CD4-positive, alpha-beta T cell (primary cell): Measurements from ENCODE around the gene STK26. TPM values are rescaled to one million over a fixed set of nuclear protein-coding genes. Genes with fewer than 3 reads are reported as not detected.

ENCODE experiments used
- ATAC-seq: fragments of 200-7000 bp; cut with Tn5 transposase; one replicate; pipeline ENCODE4 v1.10.0; 2022; ENCODE audit warnings: mild to moderate bottlenecking; ENCODE audit not compliant: poor library complexity
- CTCF ChIA-PET: fragments of 350-600 bp; sonication (Branson Sonifier 250); formaldehyde crosslinking; loops from one replicate; lab custom pipeline; 2021; ENCODE audit warnings: antibody characterized with exemption, inconsistent platforms; lab: Charles Lee
- POLR2A ChIA-PET: fragments of 350-600 bp; sonication (Branson Sonifier 250); formaldehyde crosslinking; loops from one replicate; lab custom pipeline; 2021; ENCODE audit warnings: antibody characterized with exemption, inconsistent platforms; lab: Charles Lee
- DNase-seq, 14 experiments: peaks; one replicate each; pipeline ENCODE4 v3.0.0-alpha.2; 2013 to 2020; ENCODE audit warnings: mixed read lengths in 2 of 14
- H3K27ac ChIP-seq, 2 donors: one replicate each; pipeline versions ENCODE4 v1.5.1 to v1.7.0; 2013; ENCODE audit warnings: low read length in 2 of 2, low read depth in 1 of 2, mild to moderate bottlenecking in 1 of 2
- H3K27me3 ChIP-seq, 2 experiments: 1 replicate in 1 of 2; 2 replicates in 1 of 2; pipeline versions ENCODE4 v1.6.1 to v1.7.0; 2013; ENCODE audit warnings: low read length in 2 of 2, control low read depth in 1 of 2, mild to moderate bottlenecking in 1 of 2, moderate library complexity in 1 of 2; ENCODE audit not compliant: insufficient read depth in 2 of 2, control insufficient read depth in 1 of 2
- H3K36me3 ChIP-seq: one replicate; pipeline ENCODE4 v1.6.1; 2013; ENCODE audit warnings: low read length, control low read depth; ENCODE audit not compliant: insufficient read depth
- H3K4me1 ChIP-seq: one replicate; pipeline ENCODE4 v1.6.1; 2013; ENCODE audit warnings: low read length, control low read depth; ENCODE audit not compliant: insufficient read depth
- H3K4me3 ChIP-seq: one replicate; pipeline ENCODE4 v1.5.1; 2013; ENCODE audit warnings: mild to moderate bottlenecking, low read length, moderate library complexity
- H3K9me3 ChIP-seq, 2 experiments: 1 replicate in 1 of 2; 2 replicates in 1 of 2; pipeline versions ENCODE4 v1.6.1 to v1.7.0; 2013; ENCODE audit warnings: low read length in 2 of 2, mild to moderate bottlenecking in 2 of 2, control low read depth in 1 of 2, moderate library complexity in 1 of 2; ENCODE audit not compliant: control insufficient read depth in 1 of 2, insufficient read depth in 1 of 2
- H3K27ac Mint-ChIP-seq: one replicate; pipeline ENCODE4 v1.8.0; 2020; ENCODE audit warnings: mixed read lengths
- H3K27me3 Mint-ChIP-seq: one replicate; pipeline ENCODE4 v1.8.0; 2021; ENCODE audit warnings: mixed read lengths
- H3K36me3 Mint-ChIP-seq: one replicate; pipeline ENCODE4 v1.8.0; 2021; ENCODE audit warnings: low read depth, mixed read lengths
- H3K4me1 Mint-ChIP-seq: one replicate; pipeline ENCODE4 v1.8.0; 2021; ENCODE audit warnings: low read depth, mixed read lengths
- H3K4me3 Mint-ChIP-seq: one replicate; pipeline ENCODE4 v1.8.0; 2020; ENCODE audit warnings: mild to moderate bottlenecking, mixed read lengths
- H3K9me3 Mint-ChIP-seq: one replicate; pipeline ENCODE4 v1.8.0; 2020; ENCODE audit warnings: mixed read lengths
- intact Hi-C, 2 experiments: fragments of 100-400 bp; cut with DNase I in 1 of 2; cut with micrococcal nuclease in 1 of 2; formaldehyde crosslinking; loops; one replicate each; pipeline versions ENCODE4 v1.15.1 to v1.9.0; 2023 to 2025; cut with DNase I, micrococcal nuclease
- total RNA-seq, 174 experiments: library from RNA in 2 of 174; stranded (reverse) in 2 of 174; gene quantifications; one replicate each; pipeline ENCODE4 v1.2.3 and lab custom pipeline; 2021 to 2026
- TF ChIP-seq, protein P1 (sequence below): fragments of 200-600 bp; IDR thresholded peaks from one replicate; pipeline ENCODE4 v1.8.0; 2022; ENCODE audit warnings: antibody characterized with exemption, mild to moderate bottlenecking

Gene STK26
- total RNA-seq, 2 experiments from 2014 or later = 25.2 to 27.9 TPM

DNA sequence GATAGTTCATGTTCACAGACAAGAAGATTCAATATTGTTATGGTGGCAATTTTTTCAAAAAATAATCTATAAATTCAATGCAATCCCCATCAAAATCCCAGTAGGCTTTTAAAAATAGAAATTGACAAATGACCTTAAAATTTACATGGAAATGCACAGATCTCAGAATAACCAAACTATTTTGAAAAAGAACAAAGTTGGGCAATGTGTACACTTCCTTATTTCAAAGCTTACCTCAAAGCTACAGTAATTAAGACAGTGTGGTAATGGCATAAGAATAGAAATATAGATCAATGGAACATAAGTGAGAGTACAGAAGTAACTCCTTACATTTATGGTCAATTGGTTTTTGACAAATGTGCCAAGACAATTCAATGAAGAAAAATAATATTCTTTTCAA is 65.8 kb downstream of the STK26 start:
- Histone ChIP-seq H3K27me3 (no peaks in the 10 kb centered on the region), H3K36me3 (no peaks in the 10 kb centered on the region), H3K4me3 (no peak overlapping the region), H3K27ac (no peak overlapping the region), H3K4me1 (no peaks in the 10 kb centered on the region), H3K9me3 (no peaks in the 10 kb centered on the region)
- H3K4me3 Mint-ChIP-seq = no peak overlapping the region
- CTCF ChIA-PET = no interaction called here
- H3K4me1 Mint-ChIP-seq = no peaks in the 10 kb centered on the region
- H3K36me3 Mint-ChIP-seq = no peaks in the 10 kb centered on the region
- ATAC-seq (no peak), DNase-seq (no peak)
- no peaks in the 10 kb centered on the region for H3K27me3 Mint-ChIP-seq
- intact Hi-C loops = no loop called here
- H3K9me3 Mint-ChIP-seq = no peaks in the 10 kb centered on the region
- TF ChIP-seq, protein P1, sequence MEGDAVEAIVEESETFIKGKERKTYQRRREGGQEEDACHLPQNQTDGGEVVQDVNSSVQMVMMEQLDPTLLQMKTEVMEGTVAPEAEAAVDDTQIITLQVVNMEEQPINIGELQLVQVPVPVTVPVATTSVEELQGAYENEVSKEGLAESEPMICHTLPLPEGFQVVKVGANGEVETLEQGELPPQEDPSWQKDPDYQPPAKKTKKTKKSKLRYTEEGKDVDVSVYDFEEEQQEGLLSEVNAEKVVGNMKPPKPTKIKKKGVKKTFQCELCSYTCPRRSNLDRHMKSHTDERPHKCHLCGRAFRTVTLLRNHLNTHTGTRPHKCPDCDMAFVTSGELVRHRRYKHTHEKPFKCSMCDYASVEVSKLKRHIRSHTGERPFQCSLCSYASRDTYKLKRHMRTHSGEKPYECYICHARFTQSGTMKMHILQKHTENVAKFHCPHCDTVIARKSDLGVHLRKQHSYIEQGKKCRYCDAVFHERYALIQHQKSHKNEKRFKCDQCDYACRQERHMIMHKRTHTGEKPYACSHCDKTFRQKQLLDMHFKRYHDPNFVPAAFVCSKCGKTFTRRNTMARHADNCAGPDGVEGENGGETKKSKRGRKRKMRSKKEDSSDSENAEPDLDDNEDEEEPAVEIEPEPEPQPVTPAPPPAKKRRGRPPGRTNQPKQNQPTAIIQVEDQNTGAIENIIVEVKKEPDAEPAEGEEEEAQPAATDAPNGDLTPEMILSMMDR = no peak
- no peak overlapping the region for H3K27ac Mint-ChIP-seq
- POLR2A ChIA-PET = no interaction called here

DNA sequence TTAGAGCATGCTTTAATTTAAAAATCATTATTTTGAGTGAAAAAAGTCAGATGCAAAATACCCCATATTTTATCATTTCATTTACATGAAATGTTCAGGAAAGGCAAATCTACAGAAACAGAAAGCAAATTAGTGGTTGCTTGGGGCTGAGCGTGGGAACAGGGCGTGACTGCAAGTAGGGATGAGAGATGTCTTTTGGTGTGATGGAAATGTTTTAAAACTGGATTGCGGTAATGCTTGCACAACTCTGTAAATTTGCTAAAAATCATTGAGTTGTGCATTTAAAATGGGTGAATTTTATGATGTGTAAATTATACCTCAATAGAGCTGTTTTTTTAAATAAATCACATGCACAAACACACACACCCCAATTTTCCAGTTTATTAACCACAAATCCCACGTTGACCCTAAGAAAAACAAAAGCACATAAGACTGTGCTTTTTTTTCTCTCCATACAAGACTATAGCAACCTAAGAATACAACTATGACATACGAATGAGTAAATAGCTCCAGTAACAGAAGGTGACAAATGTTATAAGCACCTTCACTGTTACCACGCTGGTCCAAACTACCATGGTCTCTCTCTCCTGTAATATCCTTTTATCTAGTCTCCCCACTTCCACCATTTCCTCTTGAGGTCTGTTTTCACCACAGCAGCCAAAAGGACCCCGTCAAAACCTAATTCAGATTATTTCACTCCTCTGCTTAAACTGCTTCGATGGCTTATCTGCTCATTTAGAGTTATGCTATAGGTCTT is 67.5 kb downstream of the STK26 start:
- TF ChIP-seq, protein P1 = no peak
- ATAC-seq (no peak), DNase-seq (peak in 2 of 14 experiments; percentile 24 to 39)
- H3K4me3 Mint-ChIP-seq = no peak overlapping the region
- intact Hi-C loops = loop anchor here (5.0 kb wide), 2 partner anchors 522 to 542 kb away; no protein-coding TSS in a partner anchor
- no peak overlapping the region for H3K27ac Mint-ChIP-seq
- ChIA-PET CTCF (no interaction called here), POLR2A (no interaction called here)
- Histone ChIP-seq H3K4me3 (no peak overlapping the region), H3K27ac (no peak overlapping the region), H3K36me3 (no peaks in the 10 kb centered on the region), H3K27me3 (no peaks in the 10 kb centered on the region), H3K9me3 (no peaks in the 10 kb centered on the region), H3K4me1 (no peaks in the 10 kb centered on the region)
- H3K4me1 Mint-ChIP-seq = no peaks in the 10 kb centered on the region
- H3K36me3 Mint-ChIP-seq = no peaks in the 10 kb centered on the region
- no peaks in the 10 kb centered on the region for H3K9me3 Mint-ChIP-seq
- H3K27me3 Mint-ChIP-seq = no peaks in the 10 kb centered on the region

DNA sequence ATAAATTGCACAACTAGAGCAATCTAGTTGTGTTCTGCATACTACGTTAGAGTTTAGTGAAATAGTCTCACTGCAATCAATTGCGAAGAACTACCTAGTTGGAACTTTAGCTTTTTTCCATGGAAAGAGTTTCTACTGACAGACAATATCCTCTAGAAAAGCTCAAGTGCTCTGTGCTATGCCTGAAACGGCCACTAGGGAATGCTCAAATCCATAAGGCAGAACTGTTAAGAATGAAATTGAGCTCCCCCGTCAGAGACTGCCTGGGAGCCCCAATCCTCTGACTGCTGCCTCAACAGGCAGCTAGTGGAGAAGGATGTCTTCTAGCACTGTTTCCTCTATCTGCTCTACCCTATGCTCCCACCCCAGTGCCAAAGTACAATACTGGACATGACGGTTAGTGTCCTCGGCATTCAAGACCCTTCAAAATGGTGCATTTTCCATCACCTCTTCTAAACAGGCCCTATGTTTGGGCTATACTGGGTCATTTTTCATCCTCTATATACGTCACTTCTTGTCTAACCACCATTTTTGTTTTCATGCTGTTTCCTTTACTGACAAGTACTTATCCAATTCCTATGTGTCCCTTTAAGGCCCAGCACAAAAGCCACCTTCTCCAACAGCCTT is 69.5 kb downstream of the STK26 start:
- H3K36me3 Mint-ChIP-seq = no peaks in the 10 kb centered on the region
- H3K27ac Mint-ChIP-seq = no peak overlapping the region
- Histone ChIP-seq H3K4me3 (no peak overlapping the region), H3K9me3 (no peaks in the 10 kb centered on the region), H3K4me1 (no peaks in the 10 kb centered on the region), H3K36me3 (no peaks in the 10 kb centered on the region), H3K27ac (no peak overlapping the region), H3K27me3 (no peaks in the 10 kb centered on the region)
- POLR2A ChIA-PET = interaction anchor here (0.6 to 1.1 kb wide), 2 partner anchors 14 to 127 kb away, joined by 3 to 12 read pairs; partner anchors contain the start of gene RAP2C
- ATAC-seq (peak; percentile 79), DNase-seq (peak; percentile 7 to 74 (median 30))
- TF ChIP-seq, protein P1 = peak; percentile 70
- no peak overlapping the region for H3K4me3 Mint-ChIP-seq
- H3K27me3 Mint-ChIP-seq = no peaks in the 10 kb centered on the region
- H3K9me3 Mint-ChIP-seq = no peaks in the 10 kb centered on the region
- intact Hi-C loops = loop anchor here (1.0 to 5.0 kb wide), 3 partner anchors 127 to 540 kb away; partner anchors contain the start of gene RAP2C (in 1 of the 2)
- no peaks in the 10 kb centered on the region for H3K4me1 Mint-ChIP-seq
- CTCF ChIA-PET = interaction anchor here (0.6 to 1.6 kb wide), 13 partner anchors 8 to 251 kb away, joined by 3 to 16 read pairs (median 3); partner anchors contain the start of gene RAP2C
